22Rv1 (cell line): ENCODE data around the gene WDR62.

Source experiments
- CTCF ChIP-seq: fragments of 450-650 bp; IDR thresholded peaks from 2 replicates; pipeline ENCODE4 v1.5.1; 2017; ENCODE audit warnings: mild to moderate bottlenecking
- ZFX ChIP-seq: fragments of 450-650 bp; IDR thresholded peaks from 2 replicates; pipeline ENCODE4 v1.6.1; 2017; ENCODE audit warnings: antibody characterized with exemption, borderline replicate concordance

GRCh38 chr19:36032251-36033104 is 22.2 kb upstream of the WDR62 start, which contains the start of gene CLIP3:
- TF ChIP-seq CTCF (no peak), ZFX (no peak)
